CD4-positive, alpha-beta T cell (primary cell): ENCODE measurements around the gene CTSC. TPM values are rescaled to one million over a fixed set of nuclear protein-coding genes. Genes with fewer than 3 reads are reported as not detected.

Source experiments
- ATAC-seq: fragments of 200-7000 bp; cut with Tn5 transposase; one replicate; pipeline ENCODE4 v1.10.0; 2022; ENCODE audit warnings: mild to moderate bottlenecking; ENCODE audit not compliant: poor library complexity
- CTCF ChIA-PET: fragments of 350-600 bp; sonication (Branson Sonifier 250); formaldehyde crosslinking; loops from one replicate; lab custom pipeline; 2021; ENCODE audit warnings: antibody characterized with exemption, inconsistent platforms; lab: Charles Lee
- POLR2A ChIA-PET: fragments of 350-600 bp; sonication (Branson Sonifier 250); formaldehyde crosslinking; loops from one replicate; lab custom pipeline; 2021; ENCODE audit warnings: antibody characterized with exemption, inconsistent platforms; lab: Charles Lee
- DNase-seq, 14 experiments: peaks; one replicate each; pipeline ENCODE4 v3.0.0-alpha.2; 2013 to 2020; ENCODE audit warnings: mixed read lengths in 2 of 14
- H3K27ac ChIP-seq, 2 donors: one replicate each; pipeline versions ENCODE4 v1.5.1 to v1.7.0; 2013; ENCODE audit warnings: low read length in 2 of 2, low read depth in 1 of 2, mild to moderate bottlenecking in 1 of 2
- H3K27me3 ChIP-seq, 2 experiments: 1 replicate in 1 of 2; 2 replicates in 1 of 2; pipeline versions ENCODE4 v1.6.1 to v1.7.0; 2013; ENCODE audit warnings: low read length in 2 of 2, control low read depth in 1 of 2, mild to moderate bottlenecking in 1 of 2, moderate library complexity in 1 of 2; ENCODE audit not compliant: insufficient read depth in 2 of 2, control insufficient read depth in 1 of 2
- H3K36me3 ChIP-seq: one replicate; pipeline ENCODE4 v1.6.1; 2013; ENCODE audit warnings: low read length, control low read depth; ENCODE audit not compliant: insufficient read depth
- H3K4me1 ChIP-seq: one replicate; pipeline ENCODE4 v1.6.1; 2013; ENCODE audit warnings: low read length, control low read depth; ENCODE audit not compliant: insufficient read depth
- H3K4me3 ChIP-seq: one replicate; pipeline ENCODE4 v1.5.1; 2013; ENCODE audit warnings: mild to moderate bottlenecking, low read length, moderate library complexity
- H3K9me3 ChIP-seq, 2 experiments: 1 replicate in 1 of 2; 2 replicates in 1 of 2; pipeline versions ENCODE4 v1.6.1 to v1.7.0; 2013; ENCODE audit warnings: low read length in 2 of 2, mild to moderate bottlenecking in 2 of 2, control low read depth in 1 of 2, moderate library complexity in 1 of 2; ENCODE audit not compliant: control insufficient read depth in 1 of 2, insufficient read depth in 1 of 2
- H3K27ac Mint-ChIP-seq: one replicate; pipeline ENCODE4 v1.8.0; 2020; ENCODE audit warnings: mixed read lengths
- H3K27me3 Mint-ChIP-seq: one replicate; pipeline ENCODE4 v1.8.0; 2021; ENCODE audit warnings: mixed read lengths
- H3K36me3 Mint-ChIP-seq: one replicate; pipeline ENCODE4 v1.8.0; 2021; ENCODE audit warnings: low read depth, mixed read lengths
- H3K4me1 Mint-ChIP-seq: one replicate; pipeline ENCODE4 v1.8.0; 2021; ENCODE audit warnings: low read depth, mixed read lengths
- H3K4me3 Mint-ChIP-seq: one replicate; pipeline ENCODE4 v1.8.0; 2020; ENCODE audit warnings: mild to moderate bottlenecking, mixed read lengths
- H3K9me3 Mint-ChIP-seq: one replicate; pipeline ENCODE4 v1.8.0; 2020; ENCODE audit warnings: mixed read lengths
- intact Hi-C, 2 experiments: fragments of 100-400 bp; cut with DNase I in 1 of 2; cut with micrococcal nuclease in 1 of 2; formaldehyde crosslinking; loops; one replicate each; pipeline versions ENCODE4 v1.15.1 to v1.9.0; 2023 to 2025; cut with DNase I, micrococcal nuclease
- total RNA-seq, 174 experiments: library from RNA in 2 of 174; stranded (reverse) in 2 of 174; gene quantifications; one replicate each; pipeline ENCODE4 v1.2.3 and lab custom pipeline; 2021 to 2026
- TF ChIP-seq, protein P1 (sequence below): fragments of 200-600 bp; IDR thresholded peaks from one replicate; pipeline ENCODE4 v1.8.0; 2022; ENCODE audit warnings: antibody characterized with exemption, mild to moderate bottlenecking

Gene CTSC
- total RNA-seq, 2 experiments from 2014 or later: 28.5 to 32.6 TPM

DNA sequence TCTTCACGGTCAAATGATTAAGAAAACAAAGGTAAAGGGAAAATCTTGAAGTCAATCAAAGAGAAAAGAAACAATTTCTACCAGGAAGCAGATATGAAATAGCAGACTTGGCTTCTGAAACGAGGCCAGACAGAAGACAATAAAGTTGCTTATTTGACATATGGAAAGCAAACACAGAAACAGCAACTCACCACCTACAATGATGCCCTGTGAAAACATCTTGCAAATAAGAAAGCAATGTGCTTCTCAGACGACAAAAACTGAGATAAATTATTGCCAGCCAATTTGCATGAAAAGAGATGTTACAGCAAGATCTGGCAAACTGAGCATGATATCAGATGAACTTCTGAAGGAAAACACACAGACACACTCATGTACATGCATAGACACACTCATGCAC lies 45.9 kb upstream of the CTSC start:
- ChIA-PET POLR2A (interaction anchor here (0.9 kb wide), 1 partner anchor 45 kb away, joined by 5 read pairs; the partner anchor contains the start of gene CTSC), CTCF (no interaction called here)
- ATAC-seq (no peak), DNase-seq (no peak)
- Mint-ChIP-seq H3K36me3 (no peaks in the 10 kb centered on the region), H3K27me3 (no peaks in the 10 kb centered on the region), H3K9me3 (no peaks in the 10 kb centered on the region), H3K4me3 (no peak overlapping the region), H3K27ac (no peak overlapping the region), H3K4me1 (no peaks in the 10 kb centered on the region)
- Histone ChIP-seq H3K36me3 (no peaks in the 10 kb centered on the region), H3K27ac (no peak overlapping the region), H3K9me3 (no peaks in the 10 kb centered on the region), H3K4me3 (no peak overlapping the region), H3K4me1 (no peaks in the 10 kb centered on the region), H3K27me3 (no peaks in the 10 kb centered on the region)
- intact Hi-C loops: no loop called here
- TF ChIP-seq, protein P1, sequence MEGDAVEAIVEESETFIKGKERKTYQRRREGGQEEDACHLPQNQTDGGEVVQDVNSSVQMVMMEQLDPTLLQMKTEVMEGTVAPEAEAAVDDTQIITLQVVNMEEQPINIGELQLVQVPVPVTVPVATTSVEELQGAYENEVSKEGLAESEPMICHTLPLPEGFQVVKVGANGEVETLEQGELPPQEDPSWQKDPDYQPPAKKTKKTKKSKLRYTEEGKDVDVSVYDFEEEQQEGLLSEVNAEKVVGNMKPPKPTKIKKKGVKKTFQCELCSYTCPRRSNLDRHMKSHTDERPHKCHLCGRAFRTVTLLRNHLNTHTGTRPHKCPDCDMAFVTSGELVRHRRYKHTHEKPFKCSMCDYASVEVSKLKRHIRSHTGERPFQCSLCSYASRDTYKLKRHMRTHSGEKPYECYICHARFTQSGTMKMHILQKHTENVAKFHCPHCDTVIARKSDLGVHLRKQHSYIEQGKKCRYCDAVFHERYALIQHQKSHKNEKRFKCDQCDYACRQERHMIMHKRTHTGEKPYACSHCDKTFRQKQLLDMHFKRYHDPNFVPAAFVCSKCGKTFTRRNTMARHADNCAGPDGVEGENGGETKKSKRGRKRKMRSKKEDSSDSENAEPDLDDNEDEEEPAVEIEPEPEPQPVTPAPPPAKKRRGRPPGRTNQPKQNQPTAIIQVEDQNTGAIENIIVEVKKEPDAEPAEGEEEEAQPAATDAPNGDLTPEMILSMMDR: no peak

DNA sequence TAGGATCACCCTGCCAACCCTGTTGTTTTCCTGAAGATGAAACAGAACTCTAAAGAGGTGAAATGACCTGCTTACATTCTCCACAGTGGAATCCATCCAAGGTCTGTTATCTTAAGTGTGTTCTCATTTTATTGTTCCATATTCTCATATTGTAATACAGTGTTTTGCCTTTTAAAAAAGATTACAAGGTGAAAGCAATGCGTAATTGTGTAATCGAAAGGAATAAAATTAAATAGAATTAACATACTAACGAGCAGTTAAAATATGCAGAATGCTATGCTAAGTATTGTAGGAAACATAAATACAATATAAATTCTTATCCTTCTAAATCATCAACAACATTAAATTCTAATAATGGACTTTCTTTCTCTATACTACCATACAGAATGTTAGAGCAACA lies 41.6 kb upstream of the CTSC start:
- Histone ChIP-seq H3K4me3 (no peak overlapping the region), H3K27me3 (no peaks in the 10 kb centered on the region), H3K9me3 (no peaks in the 10 kb centered on the region), H3K27ac (no peak overlapping the region), H3K36me3 (no peaks in the 10 kb centered on the region), H3K4me1 (no peaks in the 10 kb centered on the region)
- DNase-seq (no peak), ATAC-seq (no peak)
- ChIA-PET POLR2A (no interaction called here), CTCF (interaction anchor here (0.6 kb wide), 1 partner anchor 10 kb away, joined by 3 read pairs; no protein-coding TSS in a partner anchor)
- H3K36me3 Mint-ChIP-seq: no peaks in the 10 kb centered on the region
- H3K9me3 Mint-ChIP-seq: no peaks in the 10 kb centered on the region
- no peak overlapping the region for H3K4me3 Mint-ChIP-seq
- no peak overlapping the region for H3K27ac Mint-ChIP-seq
- TF ChIP-seq, protein P1: no peak
- no peaks in the 10 kb centered on the region for H3K4me1 Mint-ChIP-seq
- H3K27me3 Mint-ChIP-seq: no peaks in the 10 kb centered on the region
- intact Hi-C loops: loop anchor here in 1 of 2 experiments (5.0 kb wide), 1 partner anchor 67 kb away; no protein-coding TSS in a partner anchor

DNA sequence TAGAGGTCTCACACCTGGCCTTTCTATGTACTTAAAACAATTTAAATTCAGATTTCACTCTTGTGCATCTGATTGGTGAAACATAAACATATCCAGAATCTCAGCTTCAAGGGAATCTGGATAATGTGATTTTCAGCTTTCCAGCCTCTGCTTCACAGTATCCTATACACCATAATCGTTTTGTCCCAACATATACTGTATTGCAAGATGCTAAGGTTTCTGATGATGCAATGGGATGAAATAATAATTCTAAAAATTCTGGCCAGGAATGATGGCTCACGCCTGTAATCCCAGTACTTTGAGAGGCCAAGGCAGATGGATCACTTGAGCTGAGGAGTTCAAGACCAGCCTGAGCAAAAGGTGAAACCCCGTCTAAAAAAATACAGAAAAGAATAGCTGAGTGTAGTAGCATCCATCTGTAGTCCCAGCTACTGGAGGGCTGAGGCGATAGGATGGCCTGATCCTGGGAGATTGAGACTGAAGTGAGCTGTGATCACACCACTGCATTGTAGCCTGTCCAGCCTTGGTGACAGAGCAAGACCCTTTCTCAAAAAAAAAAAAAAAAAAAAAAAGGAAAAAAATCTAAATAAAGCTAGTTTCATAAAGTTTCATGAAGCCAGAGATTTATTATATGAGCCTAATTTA lies 41.0 kb upstream of the CTSC start:
- TF ChIP-seq, protein P1: no peak
- POLR2A ChIA-PET: no interaction called here
- Mint-ChIP-seq H3K36me3 (no peaks in the 10 kb centered on the region), H3K4me1 (no peaks in the 10 kb centered on the region), H3K9me3 (no peaks in the 10 kb centered on the region), H3K27me3 (no peaks in the 10 kb centered on the region), H3K27ac (no peak overlapping the region), H3K4me3 (no peak overlapping the region)
- H3K27ac ChIP-seq: no peak overlapping the region
- no peaks in the 10 kb centered on the region for H3K27me3 ChIP-seq
- ATAC-seq: no peak
- CTCF ChIA-PET: interaction anchor here (0.6 kb wide), 1 partner anchor 9 kb away, joined by 3 read pairs; no protein-coding TSS in a partner anchor
- intact Hi-C loops: loop anchor here in 1 of 2 experiments (5.0 kb wide), 1 partner anchor 66 kb away; no protein-coding TSS in a partner anchor
- H3K4me1 ChIP-seq: no peaks in the 10 kb centered on the region
- no peak for DNase-seq
- H3K4me3 ChIP-seq: no peak overlapping the region
- H3K9me3 ChIP-seq: no peaks in the 10 kb centered on the region
- H3K36me3 ChIP-seq: no peaks in the 10 kb centered on the region
